Naive thymus-derived CD8-positive, alpha-beta T cell (primary cell): ENCODE data around the gene CREB5. TPM values are rescaled to one million over a fixed set of nuclear protein-coding genes. Genes with fewer than 3 reads are reported as not detected.
"Not testable (repeated sequence)": the region's sequence is repeated elsewhere in the genome, so short reads cannot be mapped to it uniquely, and the experiment has no call there.

Experiments
- ATAC-seq, 2 donors: fragments of 150-1000 bp; cut with Tn5 transposase in 1 of 2; sonication (Bioruptor Pico), chemical (Tn5 transposase) in 1 of 2; 1 replicate in 1 of 2; 2 replicates in 1 of 2; pipeline ENCODE4 v1.10.0; 2021; ENCODE audit warnings: mild to moderate bottlenecking in 2 of 2, moderate library complexity in 2 of 2
- POLR2A ChIA-PET: fragments of 350-600 bp; sonication (Branson Sonifier 250); formaldehyde crosslinking; loops from one replicate; lab custom pipeline; 2021; ENCODE audit warnings: antibody characterized with exemption; lab: Charles Lee
- DNase-seq, 10 donors: peaks; one replicate each; pipeline versions ENCODE4 v3.0.0 to v3.0.0-alpha.2; 2020 to 2022
- H3K27ac Mint-ChIP-seq, 10 donors: one replicate each; pipeline ENCODE4 v1.8.0; 2020 to 2022; ENCODE audit warnings: mild to moderate bottlenecking in 10 of 10, mixed read lengths in 10 of 10, moderate library complexity in 4 of 10, inconsistent platforms in 1 of 10
- H3K27me3 Mint-ChIP-seq, 5 donors: one replicate each; pipeline ENCODE4 v1.8.0; 2021 to 2022; ENCODE audit warnings: mixed read lengths in 5 of 5
- H3K36me3 Mint-ChIP-seq, 3 donors: one replicate each; pipeline ENCODE4 v1.8.0; 2020 to 2022; ENCODE audit warnings: mixed read lengths in 3 of 3, mild to moderate bottlenecking in 2 of 3, inconsistent platforms in 1 of 3
- H3K4me1 Mint-ChIP-seq, 4 donors: one replicate each; pipeline ENCODE4 v1.8.0; 2021 to 2022; ENCODE audit warnings: mixed read lengths in 4 of 4
- H3K4me3 Mint-ChIP-seq, 10 donors: one replicate each; pipeline ENCODE4 v1.8.0; 2020 to 2022; ENCODE audit warnings: mild to moderate bottlenecking in 10 of 10, mixed read lengths in 10 of 10, moderate library complexity in 6 of 10, inconsistent platforms in 1 of 10
- H3K9me3 Mint-ChIP-seq, 9 donors: one replicate each; pipeline ENCODE4 v1.8.0; 2020 to 2022; ENCODE audit warnings: mixed read lengths in 9 of 9, mild to moderate bottlenecking in 3 of 9, inconsistent platforms in 1 of 9, moderate library complexity in 1 of 9
- polyA plus RNA-seq, 3 donors: library from polyadenylated mRNA; unstranded; fragments of 300-500 nt; fragmentation: Illumina TruSeq; gene quantifications; one replicate each; pipeline ENCODE4 v1.2.3, GENCODE V29; 2021
- total RNA-seq, 8 experiments: library from RNA in 2 of 8; stranded (reverse) in 2 of 8; gene quantifications; one replicate each; pipeline ENCODE4 v1.2.3 and lab custom pipeline; 2021 to 2026

CREB5 gene
- total and polyA plus RNA-seq, 5 experiments from 2014 or later = 0.19 to 0.23 TPM; not detected in 3

GRCh38 chr7:28782362-28782761 lies 370.0 kb downstream of the CREB5 start:
- peaks cover 0 to 4% (median 0%) of the 10 kb centered on the region in 5 donors for H3K27me3 Mint-ChIP-seq
- no peak overlapping the region for H3K27ac Mint-ChIP-seq
- no peak overlapping the region for H3K4me3 Mint-ChIP-seq
- no peaks in the 10 kb centered on the region for H3K36me3 Mint-ChIP-seq
- ATAC-seq (no peak), DNase-seq (no peak)
- H3K9me3 Mint-ChIP-seq = no peaks in the 10 kb centered on the region
- H3K4me1 Mint-ChIP-seq = peaks cover 0 to 15% (median under 1%) of the 10 kb centered on the region in 4 donors
- POLR2A ChIA-PET = no interaction called here

GRCh38 chr7:28784171-28784902 lies 372.0 kb downstream of the CREB5 start:
- Mint-ChIP-seq H3K27ac (no peak overlapping the region), H3K9me3 (no peaks in the 10 kb centered on the region), H3K4me3 (no peak overlapping the region), H3K36me3 (no peaks in the 10 kb centered on the region), H3K4me1 (peaks cover 0 to 15% (median under 1%) of the 10 kb centered on the region in 4 donors), H3K27me3 (peaks cover 0 to 4% (median 0%) of the 10 kb centered on the region in 5 donors)
- ATAC-seq (no peak), DNase-seq (no peak)
- POLR2A ChIA-PET = no interaction called here

- Mint-ChIP-seq H3K36me3 (no peaks in the 10 kb centered on the region), H3K4me3 (no peak overlapping the region), H3K27ac (no peak overlapping the region), H3K27me3 (peaks cover 0 to 4% (median 1%) of the 10 kb centered on the region in 5 donors), H3K4me1 (peaks cover 0 to 15% (median under 1%) of the 10 kb centered on the region in 4 donors), H3K9me3 (no peaks in the 10 kb centered on the region)
- ATAC-seq (no peak), DNase-seq (no peak)
- POLR2A ChIA-PET = no interaction called here
Observed at GRCh38 chr7:28785041-28785995, 373.0 kb downstream of the CREB5 start.

GRCh38 chr7:28786156-28786555 lies 373.8 kb downstream of the CREB5 start:
- H3K4me3 Mint-ChIP-seq, H3K27me3 Mint-ChIP-seq, ATAC-seq, POLR2A ChIA-PET, H3K9me3 Mint-ChIP-seq, DNase-seq, H3K27ac Mint-ChIP-seq, H3K36me3 Mint-ChIP-seq: not testable (repeated sequence)
- H3K4me1 Mint-ChIP-seq = peaks cover 0 to 12% (median under 1%) of the 10 kb centered on the region in 4 donors

GRCh38 chr7:28787106-28787505 lies 374.8 kb downstream of the CREB5 start:
- H3K27me3 Mint-ChIP-seq = peaks cover 0 to 4% (median 1%) of the 10 kb centered on the region in 5 donors
- peaks cover 0 to 8% (median 2%) of the 10 kb centered on the region in 4 donors for H3K4me1 Mint-ChIP-seq
- DNase-seq = no peak
- POLR2A ChIA-PET = no interaction called here
- no peaks in the 10 kb centered on the region for H3K9me3 Mint-ChIP-seq
- no peaks in the 10 kb centered on the region for H3K36me3 Mint-ChIP-seq
- no peak overlapping the region for H3K27ac Mint-ChIP-seq
- ATAC-seq = no peak
- no peak overlapping the region for H3K4me3 Mint-ChIP-seq

GRCh38 chr7:28790467-28790866 lies 378.1 kb downstream of the CREB5 start:
- ATAC-seq = no peak
- H3K27ac Mint-ChIP-seq = no peak overlapping the region
- POLR2A ChIA-PET = no interaction called here
- no peak for DNase-seq
- no peak overlapping the region for H3K4me3 Mint-ChIP-seq
- H3K9me3 Mint-ChIP-seq = no peaks in the 10 kb centered on the region
- H3K36me3 Mint-ChIP-seq = no peaks in the 10 kb centered on the region
- peaks cover 0 to 3% (median 1%) of the 10 kb centered on the region in 5 donors for H3K27me3 Mint-ChIP-seq
- H3K4me1 Mint-ChIP-seq = peaks cover 0 to 2% (median 0%) of the 10 kb centered on the region in 4 donors

GRCh38 chr7:28792858-28793257 lies 380.5 kb downstream of the CREB5 start:
- POLR2A ChIA-PET = no interaction called here
- H3K27ac Mint-ChIP-seq = no peak overlapping the region

GRCh38 chr7:28793381-28794085 lies 381.2 kb downstream of the CREB5 start:
- ATAC-seq = no peak
- no peak for DNase-seq
- H3K27ac Mint-ChIP-seq = no peak overlapping the region
- peaks cover 0 to 2% (median 0%) of the 10 kb centered on the region in 4 donors for H3K4me1 Mint-ChIP-seq
- POLR2A ChIA-PET = no interaction called here
- H3K9me3 Mint-ChIP-seq = no peaks in the 10 kb centered on the region
- H3K36me3 Mint-ChIP-seq = no peaks in the 10 kb centered on the region
- H3K27me3 Mint-ChIP-seq = peaks cover 0 to 3% (median 1%) of the 10 kb centered on the region in 5 donors
- H3K4me3 Mint-ChIP-seq = no peak overlapping the region

More at GRCh38 chr7:28792858-28793257, 380.5 kb downstream of the CREB5 start:
- Mint-ChIP-seq H3K36me3 (no peaks in the 10 kb centered on the region), H3K9me3 (no peaks in the 10 kb centered on the region), H3K4me1 (peaks cover 0 to 2% (median 0%) of the 10 kb centered on the region in 4 donors), H3K4me3 (no peak overlapping the region), H3K27me3 (peaks cover 0 to 3% (median 1%) of the 10 kb centered on the region in 5 donors)
- DNase-seq = no peak
- ATAC-seq = no peak

GRCh38 chr7:28798274-28798673 lies 386.0 kb downstream of the CREB5 start:
- DNase-seq (no peak), ATAC-seq (no peak)
- POLR2A ChIA-PET = no interaction called here
- no peaks in the 10 kb centered on the region for H3K4me1 Mint-ChIP-seq
- no peaks in the 10 kb centered on the region for H3K36me3 Mint-ChIP-seq
- H3K27ac Mint-ChIP-seq = no peak overlapping the region
- H3K4me3 Mint-ChIP-seq = no peak overlapping the region
- H3K27me3 Mint-ChIP-seq = peaks cover 0 to 3% (median 0%) of the 10 kb centered on the region in 5 donors
- no peaks in the 10 kb centered on the region for H3K9me3 Mint-ChIP-seq

- ATAC-seq (no peak), DNase-seq (no peak)
- H3K27me3 Mint-ChIP-seq = peaks cover 0 to 8% (median 0%) of the 10 kb centered on the region in 5 donors
- no peak overlapping the region for H3K4me3 Mint-ChIP-seq
- POLR2A ChIA-PET = no interaction called here
- H3K36me3 Mint-ChIP-seq = no peaks in the 10 kb centered on the region
- no peaks in the 10 kb centered on the region for H3K9me3 Mint-ChIP-seq
- H3K4me1 Mint-ChIP-seq = no peaks in the 10 kb centered on the region
- no peak overlapping the region for H3K27ac Mint-ChIP-seq
Observed at GRCh38 chr7:28799619-28800018, 387.3 kb downstream of the CREB5 start.

GRCh38 chr7:28800150-28800549 lies 387.8 kb downstream of the CREB5 start:
- Mint-ChIP-seq H3K9me3 (no peaks in the 10 kb centered on the region), H3K27me3 (peaks cover 0 to 6% (median 0%) of the 10 kb centered on the region in 5 donors), H3K27ac (peak overlapping the region in 1 of 10 donors; percentile 15), H3K4me1 (no peaks in the 10 kb centered on the region), H3K4me3 (no peak overlapping the region), H3K36me3 (no peaks in the 10 kb centered on the region)
- POLR2A ChIA-PET = no interaction called here
- DNase-seq (no peak), ATAC-seq (no peak)

- POLR2A ChIA-PET = no interaction called here
- no peaks in the 10 kb centered on the region for H3K36me3 Mint-ChIP-seq
- H3K4me3 Mint-ChIP-seq = no peak overlapping the region
- peaks cover 0 to 5% (median 0%) of the 10 kb centered on the region in 5 donors for H3K27me3 Mint-ChIP-seq
- ATAC-seq (no peak), DNase-seq (no peak)
- no peaks in the 10 kb centered on the region for H3K4me1 Mint-ChIP-seq
- no peak overlapping the region for H3K27ac Mint-ChIP-seq
- H3K9me3 Mint-ChIP-seq = no peaks in the 10 kb centered on the region
Observed at GRCh38 chr7:28802450-28802849, 390.1 kb downstream of the CREB5 start.
